Mesothelial cell of epicardium (in vitro differentiated cells): ENCODE measurements around the gene TRPC6. TPM values are rescaled to one million over a fixed set of nuclear protein-coding genes. Genes with fewer than 3 reads are reported as not detected.
"Not testable (repeated sequence)": the region's sequence is repeated elsewhere in the genome, so short reads cannot be mapped to it uniquely, and the experiment has no call there.

ENCODE experiments used
- DNase-seq, 2 experiments: peaks; one replicate each; pipeline ENCODE4 v3.0.0; 2021; ENCODE audit warnings: low spot score in 2 of 2; ENCODE audit not compliant: unreplicated experiment in 2 of 2
- H3K27ac Mint-ChIP-seq: 2 replicates; pipeline ENCODE4 v1.8.0; 2021; ENCODE audit warnings: mixed read lengths
- H3K27me3 Mint-ChIP-seq: 2 replicates; pipeline ENCODE4 v1.8.0; 2021; ENCODE audit warnings: low read depth, mixed read lengths
- H3K36me3 Mint-ChIP-seq: 2 replicates; pipeline ENCODE4 v1.8.0; 2021; ENCODE audit warnings: mixed read lengths
- H3K4me1 Mint-ChIP-seq: 2 replicates; pipeline ENCODE4 v1.8.0; 2021; ENCODE audit warnings: mixed read lengths
- H3K4me3 Mint-ChIP-seq: 2 replicates; pipeline ENCODE4 v1.8.0; 2021; ENCODE audit warnings: mild to moderate bottlenecking, moderate library complexity, mixed read lengths
- H3K9me3 Mint-ChIP-seq: 2 replicates; pipeline ENCODE4 v1.8.0; 2021; ENCODE audit warnings: mixed read lengths
- CTCF ChIP-seq: fragments of 200-600 bp; sonication (generic); IDR thresholded peaks from one replicate; pipeline ENCODE4 v1.5.0; 2021; ENCODE audit warnings: antibody characterized with exemption; ENCODE audit not compliant: unreplicated experiment
- total RNA-seq: library from RNA; stranded (reverse); gene quantifications from 3 replicates; pipeline ENCODE4 v1.2.1, GENCODE V29; 2021

TRPC6 gene
- total RNA-seq, 1 donor from 2014 or later: 0.42 TPM

DNA sequence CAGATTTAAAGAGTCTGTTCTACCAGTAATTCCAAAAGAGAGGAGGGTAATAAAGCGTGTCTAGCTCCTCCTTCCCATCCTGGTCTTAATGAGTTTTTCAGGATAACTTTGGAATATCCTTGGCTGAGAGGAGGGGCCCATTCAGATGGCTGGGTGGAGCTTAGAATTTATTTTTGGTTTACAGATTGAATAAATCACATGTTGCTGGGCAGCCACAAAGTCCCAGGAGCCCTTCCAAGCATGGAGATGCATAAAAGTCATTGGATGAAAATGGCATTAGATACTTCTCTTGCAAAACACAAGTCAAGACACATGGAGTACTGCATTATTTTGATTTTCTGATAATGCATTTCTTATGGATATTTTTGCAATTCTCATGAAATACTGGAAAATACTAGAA lies 139.0 kb downstream of the TRPC6 start:
- no peak overlapping the region for H3K27ac Mint-ChIP-seq
- no peaks in the 10 kb centered on the region for H3K36me3 Mint-ChIP-seq
- no peaks in the 10 kb centered on the region for H3K9me3 Mint-ChIP-seq
- no peak for TF ChIP-seq CTCF
- no peaks in the 10 kb centered on the region for H3K27me3 Mint-ChIP-seq
- DNase-seq: no peak
- no peak overlapping the region for H3K4me3 Mint-ChIP-seq
- peaks cover 14% of the 10 kb centered on the region for H3K4me1 Mint-ChIP-seq

DNA sequence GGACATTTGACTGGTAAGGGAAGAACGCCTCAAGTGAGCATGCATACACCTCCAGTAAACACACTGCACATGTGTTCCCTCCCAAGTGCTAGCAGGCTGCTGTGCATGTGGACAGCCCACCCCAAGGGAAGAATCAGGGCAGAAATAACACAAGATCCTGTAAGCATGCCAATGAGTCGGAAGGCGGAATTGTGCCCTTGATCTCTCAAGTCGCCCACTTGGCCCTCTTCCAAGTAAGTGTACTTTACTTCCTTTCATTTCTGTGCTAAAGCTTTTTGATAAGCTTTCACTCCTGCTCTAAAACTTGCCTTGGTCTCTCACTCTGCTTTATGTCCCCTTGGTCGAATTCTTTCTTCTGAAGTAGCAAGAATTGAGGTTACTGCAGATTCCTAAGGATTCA lies 139.6 kb downstream of the TRPC6 start:
- H3K4me3 Mint-ChIP-seq: no peak overlapping the region
- H3K27me3 Mint-ChIP-seq: no peaks in the 10 kb centered on the region
- no peak for TF ChIP-seq CTCF
- no peaks in the 10 kb centered on the region for H3K9me3 Mint-ChIP-seq
- no peaks in the 10 kb centered on the region for H3K36me3 Mint-ChIP-seq
- H3K4me1 Mint-ChIP-seq: peaks cover 14% of the 10 kb centered on the region
- DNase-seq: no peak
- no peak overlapping the region for H3K27ac Mint-ChIP-seq

DNA sequence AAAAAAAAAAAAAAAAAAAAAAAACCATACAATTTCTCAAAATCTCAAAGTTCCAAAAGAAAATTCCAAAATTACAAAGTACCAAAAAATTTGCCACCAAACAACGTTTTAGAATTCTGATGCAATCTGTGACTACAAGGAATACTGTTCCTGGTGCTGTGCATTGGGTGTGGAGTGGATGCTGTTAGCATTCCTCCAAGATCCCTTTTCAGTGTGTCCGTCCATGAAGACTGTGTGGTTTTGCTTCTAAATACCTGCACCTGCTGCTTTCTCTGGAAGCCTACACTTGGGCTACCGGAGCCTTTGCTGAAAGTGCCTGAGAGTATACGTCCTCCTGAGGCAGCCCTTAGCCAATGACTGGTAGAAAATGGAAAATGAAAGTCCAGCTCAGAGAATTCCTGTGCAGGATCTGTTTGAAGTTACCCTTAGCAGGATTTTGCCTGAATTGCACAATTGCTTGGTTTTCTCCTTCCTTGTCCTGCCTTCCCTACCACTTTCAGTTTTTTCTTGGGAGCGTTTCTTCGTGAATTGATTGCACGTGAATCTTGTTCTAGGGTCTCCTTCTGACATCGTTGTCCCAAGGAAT lies 140.8 kb downstream of the TRPC6 start:
- H3K9me3 Mint-ChIP-seq: no peaks in the 10 kb centered on the region
- H3K27ac Mint-ChIP-seq: no peak overlapping the region
- no peaks in the 10 kb centered on the region for H3K27me3 Mint-ChIP-seq
- peaks cover 14% of the 10 kb centered on the region for H3K4me1 Mint-ChIP-seq
- no peak for DNase-seq
- H3K36me3 Mint-ChIP-seq: no peaks in the 10 kb centered on the region
- no peak overlapping the region for H3K4me3 Mint-ChIP-seq
- TF ChIP-seq CTCF: no peak

- Mint-ChIP-seq H3K4me1 (peaks cover 14% of the 10 kb centered on the region), H3K36me3 (no peaks in the 10 kb centered on the region), H3K27ac (no peak overlapping the region), H3K9me3 (no peaks in the 10 kb centered on the region), H3K4me3 (no peak overlapping the region), H3K27me3 (no peaks in the 10 kb centered on the region)
- DNase-seq: no peak
- no peak for TF ChIP-seq CTCF
Measured at GRCh38 chr11:101442171-101442570, 141.6 kb downstream of the TRPC6 start.

DNA sequence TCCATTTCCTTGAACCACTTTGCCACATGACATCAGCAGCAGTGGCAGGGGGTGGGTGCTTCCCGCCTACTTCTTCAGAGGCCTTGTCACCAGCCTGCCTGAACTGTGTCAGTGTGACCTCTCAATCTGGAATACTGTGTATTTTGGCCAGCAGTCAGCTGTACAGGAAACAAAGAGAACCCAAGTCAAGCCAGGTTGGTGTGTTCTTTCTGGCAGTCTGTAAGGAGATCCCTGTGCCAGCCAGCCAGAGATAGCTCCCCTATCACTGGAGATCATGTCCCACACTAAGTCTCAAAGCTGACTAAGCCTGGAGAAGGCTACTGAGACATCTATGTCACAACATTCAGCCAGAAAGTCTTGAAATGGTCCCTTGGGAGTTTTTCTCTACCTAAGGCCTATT lies 142.1 kb downstream of the TRPC6 start:
- no peak for TF ChIP-seq CTCF
- peaks cover 14% of the 10 kb centered on the region for H3K4me1 Mint-ChIP-seq
- H3K36me3 Mint-ChIP-seq: no peaks in the 10 kb centered on the region
- H3K4me3 Mint-ChIP-seq: no peak overlapping the region
- no peak overlapping the region for H3K27ac Mint-ChIP-seq
- no peak for DNase-seq
- no peaks in the 10 kb centered on the region for H3K27me3 Mint-ChIP-seq
- H3K9me3 Mint-ChIP-seq: no peaks in the 10 kb centered on the region

DNA sequence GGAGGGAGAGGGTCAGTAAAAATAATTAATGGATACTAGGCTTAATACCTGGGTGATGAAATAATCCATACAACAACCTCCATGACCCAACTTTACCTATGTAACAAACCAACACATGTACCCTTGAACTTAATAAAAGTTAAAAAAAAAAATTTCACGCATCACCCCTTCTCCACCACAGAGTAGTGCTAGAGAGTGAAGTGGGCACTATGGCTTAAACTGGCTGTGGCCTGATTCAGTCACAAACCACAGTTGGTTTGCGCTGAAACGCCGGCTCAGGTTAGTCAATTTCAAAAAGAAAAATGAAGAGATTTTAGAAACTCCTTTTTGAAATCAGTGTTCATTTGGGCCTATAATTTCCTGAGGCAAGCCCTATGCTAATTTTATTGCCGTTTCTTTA lies 144.3 kb downstream of the TRPC6 start:
- Mint-ChIP-seq H3K36me3 (no peaks in the 10 kb centered on the region), H3K27me3 (no peaks in the 10 kb centered on the region), H3K4me3 (no peak overlapping the region), H3K27ac (no peak overlapping the region), H3K9me3 (no peaks in the 10 kb centered on the region), H3K4me1 (peaks cover 6% of the 10 kb centered on the region)
- no peak for DNase-seq
- no peak for TF ChIP-seq CTCF

GRCh38 chr11:101438708-101439107 lies 145.1 kb downstream of the TRPC6 start:
- H3K4me3 Mint-ChIP-seq, H3K27ac Mint-ChIP-seq, H3K27me3 Mint-ChIP-seq, DNase-seq, H3K36me3 Mint-ChIP-seq, H3K4me1 Mint-ChIP-seq, H3K9me3 Mint-ChIP-seq: not testable (repeated sequence)
